Trophoblast cell (in vitro differentiated cells and primary cell): ENCODE measurements around the gene GPR6.

Experiments
- DNase-seq, 2 donors: peaks; one replicate each; pipeline ENCODE4 v3.0.0-alpha.2; 2016
- H2AFZ ChIP-seq: 2 replicates; pipeline ENCODE4 v1.6.1; 2013; ENCODE audit warnings: low read length, moderate library complexity, mild to moderate bottlenecking; ENCODE audit not compliant: insufficient read depth, poor library complexity
- H2AK5ac ChIP-seq: 2 replicates; pipeline ENCODE4 v1.6.1; 2013; ENCODE audit warnings: mild to moderate bottlenecking, low read length
- H2BK120ac ChIP-seq: 2 replicates; pipeline ENCODE4 v1.6.1; 2013; ENCODE audit warnings: low read length, mild to moderate bottlenecking, moderate library complexity; ENCODE audit not compliant: insufficient read depth, poor library complexity
- H2BK12ac ChIP-seq: 2 replicates; pipeline ENCODE4 v1.6.1; 2013; ENCODE audit warnings: mild to moderate bottlenecking, low read length, moderate library complexity
- H2BK5ac ChIP-seq: 2 replicates; pipeline ENCODE4 v1.6.1; 2013; ENCODE audit warnings: low read length, low read depth, moderate library complexity, mild to moderate bottlenecking; ENCODE audit not compliant: poor library complexity
- H3K14ac ChIP-seq: 2 replicates; pipeline ENCODE4 v1.6.1; 2013; ENCODE audit warnings: mild to moderate bottlenecking, low read length
- H3K18ac ChIP-seq: 2 replicates; pipeline ENCODE4 v1.6.1; 2013; ENCODE audit warnings: mild to moderate bottlenecking, low read length
- H3K23ac ChIP-seq: 2 replicates; pipeline ENCODE4 v1.6.1; 2013; ENCODE audit warnings: low read length
- H3K27ac ChIP-seq: 2 replicates; pipeline ENCODE4 v1.5.1; 2013; ENCODE audit warnings: low read depth, mild to moderate bottlenecking, inconsistent platforms, low read length, moderate library complexity
- H3K27me3 ChIP-seq: 2 replicates; pipeline ENCODE4 v1.6.1; 2013; ENCODE audit warnings: inconsistent platforms, mild to moderate bottlenecking, low read length, moderate library complexity; ENCODE audit not compliant: insufficient read depth
- H3K36me3 ChIP-seq, 2 experiments: 1 replicate in 1 of 2; 2 replicates in 1 of 2; pipeline ENCODE4 v1.6.1; 2013; ENCODE audit warnings: low read length in 2 of 2, mild to moderate bottlenecking in 2 of 2, moderate library complexity in 1 of 2; ENCODE audit not compliant: insufficient read depth in 2 of 2, control insufficient read depth in 1 of 2
- H3K4ac ChIP-seq: 2 replicates; pipeline ENCODE4 v1.6.1; 2013; ENCODE audit warnings: low read depth, mild to moderate bottlenecking, low read length, moderate library complexity
- H3K4me1 ChIP-seq, 2 experiments: 1 replicate in 1 of 2; 2 replicates in 1 of 2; pipeline ENCODE4 v1.6.1; 2013; ENCODE audit warnings: low read length in 2 of 2, mild to moderate bottlenecking in 2 of 2, moderate library complexity in 1 of 2; ENCODE audit not compliant: insufficient read depth in 2 of 2, control insufficient read depth in 1 of 2
- H3K4me2 ChIP-seq: 2 replicates; pipeline ENCODE4 v1.6.1; 2013; ENCODE audit warnings: inconsistent platforms, mild to moderate bottlenecking, low read length, moderate library complexity
- H3K4me3 ChIP-seq: 2 replicates; pipeline ENCODE4 v1.5.1; 2013; ENCODE audit warnings: mild to moderate bottlenecking, low read depth, low read length, inconsistent platforms
- H3K79me1 ChIP-seq: one replicate; pipeline ENCODE4 v1.6.1; 2013; ENCODE audit warnings: low read length
- H3K79me2 ChIP-seq: 2 replicates; pipeline ENCODE4 v1.6.1; 2013; ENCODE audit warnings: low read length, mild to moderate bottlenecking; ENCODE audit not compliant: control insufficient read depth, insufficient read depth, poor library complexity
- H3K9ac ChIP-seq: 2 replicates; pipeline ENCODE4 v1.6.1; 2013; ENCODE audit warnings: mild to moderate bottlenecking, low read length
- H3K9me3 ChIP-seq: 2 replicates; pipeline ENCODE4 v1.6.1; 2013; ENCODE audit warnings: low read depth, mild to moderate bottlenecking, control low read depth, inconsistent platforms, low read length; ENCODE audit not compliant: insufficient read depth
- H4K12ac ChIP-seq: 2 replicates; pipeline ENCODE4 v1.6.1; 2013; ENCODE audit warnings: low read depth, mild to moderate bottlenecking, low read length, moderate library complexity
- H4K8ac ChIP-seq: 2 replicates; pipeline ENCODE4 v1.6.1; 2013; ENCODE audit warnings: low read depth, mild to moderate bottlenecking, low read length, moderate library complexity
- H4K91ac ChIP-seq: one replicate; pipeline ENCODE4 v1.6.1; 2013; ENCODE audit warnings: low read depth, mild to moderate bottlenecking, low read length, moderate library complexity
- WGBS: extraction: QIAGEN DNeasy Blood & Tissue Kit; methylation state at CpG from one replicate; pipeline ENCODE4 v1.1.7; 2013; ENCODE audit warnings: missing lambda C conversion rate; ENCODE audit not compliant: insufficient read length, insufficient coverage; ENCODE audit errors: extremely low coverage; 5-methylcytosine and 5-hydroxymethylcytosine counted together

Gene GPR6

GRCh38 chr6:109964949-109965348 is 13.2 kb upstream of the GPR6 start:
- Histone ChIP-seq H3K4me1 (peaks cover 0 to 3% of the 10 kb centered on the region in 2 experiments), H3K4me2 (no peak overlapping the region), H2BK5ac (no peak overlapping the region), H2BK12ac (no peak overlapping the region), H2BK120ac (no peak overlapping the region), H2AFZ (no peak overlapping the region), H3K18ac (no peak overlapping the region), H4K91ac (no peak overlapping the region), H4K12ac (no peak overlapping the region), H3K4me3 (no peak overlapping the region), H3K4ac (no peak overlapping the region), H4K8ac (no peak overlapping the region), H3K79me1 (no peaks in the 10 kb centered on the region), H3K9ac (no peak overlapping the region), H3K27ac (no peak overlapping the region), H3K36me3 (no peaks in the 10 kb centered on the region), H3K27me3 (no peaks in the 10 kb centered on the region), H3K14ac (no peak overlapping the region), H3K23ac (no peak overlapping the region), H2AK5ac (no peak overlapping the region), H3K9me3 (peaks cover 2% of the 10 kb centered on the region), H3K79me2 (no peaks in the 10 kb centered on the region)
- peak in 1 of 2 donors; percentile 38 for DNase-seq
- no CpG with 5 or more reads among the region's 2 CpGs for WGBS

- Histone ChIP-seq H3K23ac (no peak overlapping the region), H2BK5ac (no peak overlapping the region), H3K4me3 (peak overlapping the region; percentile 49), H3K36me3 (no peaks in the 10 kb centered on the region), H2AFZ (no peak overlapping the region), H3K9ac (no peak overlapping the region), H4K8ac (no peak overlapping the region), H2AK5ac (no peak overlapping the region), H3K27ac (no peak overlapping the region), H3K4me1 (peaks cover 0 to 2% of the 10 kb centered on the region in 2 experiments), H4K12ac (no peak overlapping the region), H3K9me3 (peaks cover 2% of the 10 kb centered on the region), H3K79me2 (no peaks in the 10 kb centered on the region), H2BK120ac (no peak overlapping the region), H3K14ac (no peak overlapping the region), H4K91ac (no peak overlapping the region), H3K4ac (no peak overlapping the region), H3K79me1 (no peaks in the 10 kb centered on the region), H3K4me2 (no peak overlapping the region), H3K27me3 (no peaks in the 10 kb centered on the region), H2BK12ac (no peak overlapping the region), H3K18ac (no peak overlapping the region)
- DNase-seq = no peak
- WGBS = no CpG with 5 or more reads among the region's 1 CpG
Observed at GRCh38 chr6:109966299-109966698, 11.8 kb upstream of the GPR6 start.

GRCh38 chr6:109977791-109978173 is 329 bp upstream of the GPR6 start:
- no peaks in the 10 kb centered on the region for H3K36me3 ChIP-seq
- H4K12ac ChIP-seq = no peak overlapping the region

DNA sequence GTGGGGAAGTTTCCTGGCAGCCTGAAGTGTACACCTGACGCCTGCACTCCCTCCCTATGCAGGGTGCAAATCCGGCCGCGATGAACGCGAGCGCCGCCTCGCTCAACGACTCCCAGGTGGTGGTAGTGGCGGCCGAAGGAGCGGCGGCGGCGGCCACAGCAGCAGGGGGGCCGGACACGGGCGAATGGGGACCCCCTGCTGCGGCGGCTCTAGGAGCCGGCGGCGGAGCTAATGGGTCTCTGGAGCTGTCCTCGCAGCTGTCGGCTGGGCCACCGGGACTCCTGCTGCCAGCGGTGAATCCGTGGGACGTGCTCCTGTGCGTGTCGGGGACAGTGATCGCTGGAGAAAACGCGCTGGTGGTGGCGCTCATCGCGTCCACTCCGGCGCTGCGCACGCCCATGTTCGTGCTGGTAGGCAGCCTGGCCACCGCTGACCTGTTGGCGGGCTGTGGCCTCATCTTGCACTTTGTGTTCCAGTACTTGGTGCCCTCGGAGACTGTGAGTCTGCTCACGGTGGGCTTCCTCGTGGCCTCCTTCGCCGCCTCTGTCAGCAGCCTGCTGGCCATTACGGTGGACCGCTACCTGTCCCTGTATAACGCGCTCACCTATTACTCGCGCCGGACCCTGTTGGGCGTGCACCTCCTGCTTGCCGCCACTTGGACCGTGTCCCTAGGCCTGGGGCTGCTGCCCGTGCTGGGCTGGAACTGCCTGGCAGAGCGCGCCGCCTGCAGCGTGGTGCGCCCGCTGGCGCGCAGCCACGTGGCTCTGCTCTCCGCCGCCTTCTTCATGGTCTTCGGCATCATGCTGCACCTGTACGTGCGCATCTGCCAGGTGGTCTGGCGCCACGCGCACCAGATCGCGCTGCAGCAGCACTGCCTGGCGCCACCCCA is 1.2 kb downstream of the GPR6 start:
- H3K18ac ChIP-seq = no peak overlapping the region
- peaks cover 8 to 10% of the 10 kb centered on the region in 2 experiments for H3K4me1 ChIP-seq
- H2BK5ac ChIP-seq = no peak overlapping the region
- H3K79me1 ChIP-seq = no peaks in the 10 kb centered on the region
- no peak overlapping the region for H3K23ac ChIP-seq
- H3K4me2 ChIP-seq = no peak overlapping the region
- no peak overlapping the region for H2BK12ac ChIP-seq
- H3K79me2 ChIP-seq = no peaks in the 10 kb centered on the region
- H3K36me3 ChIP-seq = no peaks in the 10 kb centered on the region
- H3K9me3 ChIP-seq = peaks cover 10% of the 10 kb centered on the region
- peaks cover 17% of the 10 kb centered on the region for H3K27me3 ChIP-seq
- no peak overlapping the region for H3K14ac ChIP-seq
- H3K4ac ChIP-seq = no peak overlapping the region
- DNase-seq = no peak
- H4K12ac ChIP-seq = no peak overlapping the region
- H4K91ac ChIP-seq = no peak overlapping the region
- H2AK5ac ChIP-seq = no peak overlapping the region
- no CpG with 5 or more reads among the region's 81 CpGs for WGBS
- H2BK120ac ChIP-seq = no peak overlapping the region
- no peak overlapping the region for H3K9ac ChIP-seq
- H3K4me3 ChIP-seq = no peak overlapping the region
- H2AFZ ChIP-seq = no peak overlapping the region
- no peak overlapping the region for H4K8ac ChIP-seq
- H3K27ac ChIP-seq = no peak overlapping the region

More at GRCh38 chr6:109977791-109978173, 329 bp upstream of the GPR6 start:
- Histone ChIP-seq H3K4me2 (peak overlapping the region; percentile 69), H2AK5ac (no peak overlapping the region), H3K18ac (no peak overlapping the region), H3K4me3 (no peak overlapping the region), H3K79me1 (no peaks in the 10 kb centered on the region), H3K9ac (no peak overlapping the region), H3K27ac (no peak overlapping the region), H3K4me1 (peaks cover 8 to 10% of the 10 kb centered on the region in 2 experiments), H3K9me3 (peaks cover 10% of the 10 kb centered on the region), H3K79me2 (no peaks in the 10 kb centered on the region), H2BK12ac (no peak overlapping the region), H3K4ac (no peak overlapping the region), H2AFZ (no peak overlapping the region), H2BK120ac (no peak overlapping the region), H3K14ac (no peak overlapping the region), H4K91ac (no peak overlapping the region), H3K23ac (no peak overlapping the region), H4K8ac (no peak overlapping the region), H2BK5ac (no peak overlapping the region), H3K27me3 (peaks cover 17% of the 10 kb centered on the region)
- DNase-seq = no peak
- WGBS = no CpG with 5 or more reads among the region's 9 CpGs
